GM23338 (cell line): ENCODE measurements around the gene TNFSF8. TPM values are rescaled to one million over a fixed set of nuclear protein-coding genes. Genes with fewer than 3 reads are reported as not detected.

ENCODE experiments used
- ATAC-seq: fragments of 200-7000 bp; cut with Tn5 transposase; 3 replicates; pipeline ENCODE4 v1.9.1; 2020
- DNase-seq: peaks from one replicate; pipeline ENCODE4 v3.0.0-alpha.2; 2015; ENCODE audit warnings: low spot score
- H2AFZ ChIP-seq: fragments of 200-600 bp; sonication (generic); 2 replicates; pipeline ENCODE4 v1.8.0; 2016; ENCODE audit warnings: antibody characterized with exemption, mild to moderate bottlenecking, moderate library complexity
- H3F3A ChIP-seq: fragments of 200-600 bp; sonication (generic); replicated peaks from 2 replicates; pipeline ENCODE4 v1.8.0; 2017; ENCODE audit warnings: antibody characterized with exemption, mixed run types, low read depth
- H3K27ac ChIP-seq: fragments of 200-600 bp; sonication (generic); 2 replicates; pipeline ENCODE4 v1.6.1; 2016; ENCODE audit warnings: low read depth
- H3K27me3 ChIP-seq: fragments of 200-600 bp; sonication (generic); 2 replicates; pipeline ENCODE4 v1.8.0; 2016; ENCODE audit warnings: mild to moderate bottlenecking, mixed run types, moderate library complexity; ENCODE audit not compliant: insufficient read depth
- H3K36me3 ChIP-seq: fragments of 200-600 bp; sonication (generic); 2 replicates; pipeline ENCODE4 v1.8.0; 2016; ENCODE audit warnings: mild to moderate bottlenecking; ENCODE audit not compliant: insufficient read depth
- H3K4me1 ChIP-seq: fragments of 200-600 bp; sonication (generic); 2 replicates; pipeline ENCODE4 v1.8.0; 2016; ENCODE audit warnings: mild to moderate bottlenecking, moderate library complexity; ENCODE audit not compliant: insufficient read depth
- H3K4me2 ChIP-seq: fragments of 200-600 bp; sonication (generic); 2 replicates; pipeline ENCODE4 v1.7.1; 2017; ENCODE audit warnings: mixed run types
- H3K4me3 ChIP-seq: fragments of 200-600 bp; sonication (generic); 2 replicates; pipeline ENCODE4 v1.6.1; 2016; ENCODE audit warnings: mixed run types
- H3K79me2 ChIP-seq: fragments of 200-600 bp; sonication (generic); replicated peaks from 2 replicates; pipeline ENCODE4 v1.8.0; 2017; ENCODE audit warnings: mild to moderate bottlenecking; ENCODE audit not compliant: insufficient read depth
- H3K9me2 ChIP-seq: fragments of 200-600 bp; sonication (generic); 2 replicates; pipeline ENCODE4 v1.8.0; 2017; ENCODE audit not compliant: insufficient read depth
- H4K20me1 ChIP-seq: fragments of 200-600 bp; sonication (generic); replicated peaks from 2 replicates; pipeline ENCODE4 v1.8.0; 2017; ENCODE audit warnings: mild to moderate bottlenecking; ENCODE audit not compliant: insufficient read depth
- H3K27ac Mint-ChIP-seq: 2 replicates; pipeline ENCODE4 v1.8.0; 2020; ENCODE audit warnings: inconsistent platforms, mild to moderate bottlenecking, moderate library complexity, mixed read lengths
- H3K27me3 Mint-ChIP-seq: 3 replicates; pipeline ENCODE4 v1.8.0; 2022; ENCODE audit warnings: low read depth, mild to moderate bottlenecking, moderate library complexity, mixed read lengths, inconsistent platforms; ENCODE audit not compliant: insufficient read depth, poor library complexity
- H3K36me3 Mint-ChIP-seq: 3 replicates; pipeline ENCODE4 v1.8.0; 2021; ENCODE audit warnings: low read depth, mild to moderate bottlenecking, inconsistent platforms, moderate library complexity, mixed read lengths
- H3K4me1 Mint-ChIP-seq: 3 replicates; pipeline ENCODE4 v1.8.0; 2020; ENCODE audit warnings: mild to moderate bottlenecking, inconsistent platforms, mixed read lengths
- H3K4me3 Mint-ChIP-seq: 3 replicates; pipeline ENCODE4 v1.8.0; 2021; ENCODE audit warnings: moderate library complexity, mild to moderate bottlenecking, inconsistent platforms, mixed read lengths
- H3K9me3 Mint-ChIP-seq: 3 replicates; pipeline ENCODE4 v1.8.0; 2020; ENCODE audit warnings: moderate library complexity, mild to moderate bottlenecking, inconsistent platforms, mixed read lengths
- CREB1 ChIP-seq: fragments of 250-450 bp; sonication (Bioruptor Pico); IDR thresholded peaks from 2 replicates; pipeline ENCODE4 v1.5.0; 2020; ENCODE audit warnings: low read depth, mild to moderate bottlenecking, moderate library complexity
- CTCF ChIP-seq, 2 experiments: fragments of 200-600 bp in 1 of 2; sonication (generic) in 1 of 2; conservative IDR thresholded peaks; 2 replicates each; pipeline versions ENCODE4 v1.5.1 to v1.6.1; 2016 to 2017; ENCODE audit warnings: antibody characterized with exemption in 2 of 2, low read depth in 2 of 2, mild to moderate bottlenecking in 2 of 2, moderate library complexity in 1 of 2
- ETS1 ChIP-seq: IDR thresholded peaks from 2 replicates; pipeline ENCODE4 v1.6.1; 2016; ENCODE audit warnings: antibody characterized with exemption
- EZH2 ChIP-seq: fragments of 200-600 bp; sonication (generic); IDR thresholded peaks from one replicate; pipeline ENCODE4 v1.8.0; 2017; ENCODE audit warnings: antibody characterized with exemption, mild to moderate bottlenecking, low read depth; ENCODE audit not compliant: unreplicated experiment
- EZH2phosphoT487 ChIP-seq: fragments of 200-600 bp; sonication (generic); IDR thresholded peaks from one replicate; pipeline ENCODE4 v1.8.1; 2018; ENCODE audit warnings: antibody characterized with exemption; ENCODE audit not compliant: unreplicated experiment
- JUNB ChIP-seq: IDR thresholded peaks from one replicate; pipeline ENCODE4 v1.6.1; 2016; ENCODE audit warnings: antibody characterized with exemption; ENCODE audit not compliant: unreplicated experiment
- NANOG ChIP-seq: IDR thresholded peaks from 2 replicates; pipeline ENCODE4 v1.6.1; 2016; ENCODE audit warnings: antibody characterized with exemption, borderline replicate concordance
- POLR2AphosphoS5 ChIP-seq: IDR thresholded peaks from 2 replicates; pipeline ENCODE4 v1.6.1; 2016; ENCODE audit warnings: antibody characterized with exemption, low read depth
- REST ChIP-seq: IDR thresholded peaks from one replicate; pipeline ENCODE4 v1.6.1; 2018; ENCODE audit warnings: antibody characterized with exemption; ENCODE audit not compliant: unreplicated experiment
- STAT1 ChIP-seq: IDR thresholded peaks from one replicate; pipeline ENCODE4 v1.6.1; 2016; ENCODE audit warnings: antibody characterized with exemption; ENCODE audit not compliant: unreplicated experiment
- ZNF114 ChIP-seq: fragments of 250-450 bp; sonication (Bioruptor Pico); IDR thresholded peaks from 2 replicates; pipeline ENCODE4 v1.5.0; 2020; ENCODE audit warnings: mild to moderate bottlenecking, moderate library complexity
- ZNF331 ChIP-seq: fragments of 250-450 bp; sonication (Bioruptor Pico); IDR thresholded peaks from 2 replicates; pipeline ENCODE4 v1.5.0; 2020; ENCODE audit warnings: low read depth, mild to moderate bottlenecking, moderate library complexity
- ZNF462 ChIP-seq: fragments of 250-450 bp; sonication (Bioruptor Pico); IDR thresholded peaks from 2 replicates; pipeline ENCODE4 v1.5.0; 2020; ENCODE audit warnings: mild to moderate bottlenecking, moderate library complexity
- polyA plus RNA-seq: library from polyadenylated mRNA; unstranded; fragments of >200 nt; fragmentation: Nextera tagmentation; extraction: Ambion mirVana; gene quantifications from 2 replicates; pipeline ENCODE4 v1.2.1, GENCODE V29; 2016
- total RNA-seq: library from RNA; depleted of rRNA; stranded (reverse); fragments of >200 nt; shearing (Covaris generic); gene quantifications from 2 replicates; pipeline ENCODE4 v1.2.3, GENCODE V29; 2014

The TNFSF8 gene
- total and polyA plus RNA-seq, 2 experiments from 2014 or later = not detected

GRCh38 chr9:114856942-114857315 lies 73.5 kb downstream of the TNFSF8 start:
- DNase-seq (no peak), ATAC-seq (no peak)
- Mint-ChIP-seq H3K36me3 (no peaks in the 10 kb centered on the region), H3K4me3 (no peak overlapping the region), H3K27me3 (peaks cover 3% of the 10 kb centered on the region), H3K27ac (no peak overlapping the region), H3K9me3 (no peaks in the 10 kb centered on the region), H3K4me1 (no peaks in the 10 kb centered on the region)
- 0 out of 2 replicates have a peak, but pooled peaks cover 3% of the 10 kb centered on the region for H3K9me2 ChIP-seq
- no peak overlapping the region for H3K4me3 ChIP-seq
- H3K4me1 ChIP-seq = no peaks in the 10 kb centered on the region
- TF ChIP-seq CTCF (conservative IDR thresholded peaks at IDR 0.05; ENCODE audit: low read depth in 2 of 2) (no peak), NANOG (no peak), STAT1 (no peak), ETS1 (no peak), EZH2 (no peak), REST (no peak), ZNF331 (CRISPR knock-in tag) (no peak), CREB1 (CRISPR knock-in tag) (no peak), EZH2phosphoT487 (no peak), ZNF462 (CRISPR knock-in tag) (no peak), JUNB (no peak), ZNF114 (CRISPR knock-in tag) (no peak), POLR2AphosphoS5 (no peak)
- H3K27ac ChIP-seq = no peak overlapping the region
- H3K4me2 ChIP-seq = no peak overlapping the region
- no peaks in the 10 kb centered on the region for H3K36me3 ChIP-seq
- no peaks in the 10 kb centered on the region for H3K79me2 ChIP-seq
- no peaks in the 10 kb centered on the region for H3K27me3 ChIP-seq
- no peaks in the 10 kb centered on the region for H3F3A ChIP-seq
- H4K20me1 ChIP-seq = no peaks in the 10 kb centered on the region
- H2AFZ ChIP-seq = no peak overlapping the region
